GM23338 (cell line): ENCODE results near the gene CERT1. TPM values are rescaled to one million over a fixed set of nuclear protein-coding genes. Genes with fewer than 3 reads are reported as not detected.

Experiments
- ATAC-seq: fragments of 200-7000 bp; cut with Tn5 transposase; 3 replicates; pipeline ENCODE4 v1.9.1; 2020
- DNase-seq: peaks from one replicate; pipeline ENCODE4 v3.0.0-alpha.2; 2015; ENCODE audit warnings: low spot score
- H2AFZ ChIP-seq: fragments of 200-600 bp; sonication (generic); 2 replicates; pipeline ENCODE4 v1.8.0; 2016; ENCODE audit warnings: antibody characterized with exemption, mild to moderate bottlenecking, moderate library complexity
- H3F3A ChIP-seq: fragments of 200-600 bp; sonication (generic); replicated peaks from 2 replicates; pipeline ENCODE4 v1.8.0; 2017; ENCODE audit warnings: antibody characterized with exemption, mixed run types, low read depth
- H3K27ac ChIP-seq: fragments of 200-600 bp; sonication (generic); 2 replicates; pipeline ENCODE4 v1.6.1; 2016; ENCODE audit warnings: low read depth
- H3K27me3 ChIP-seq: fragments of 200-600 bp; sonication (generic); 2 replicates; pipeline ENCODE4 v1.8.0; 2016; ENCODE audit warnings: mild to moderate bottlenecking, mixed run types, moderate library complexity; ENCODE audit not compliant: insufficient read depth
- H3K36me3 ChIP-seq: fragments of 200-600 bp; sonication (generic); 2 replicates; pipeline ENCODE4 v1.8.0; 2016; ENCODE audit warnings: mild to moderate bottlenecking; ENCODE audit not compliant: insufficient read depth
- H3K4me1 ChIP-seq: fragments of 200-600 bp; sonication (generic); 2 replicates; pipeline ENCODE4 v1.8.0; 2016; ENCODE audit warnings: mild to moderate bottlenecking, moderate library complexity; ENCODE audit not compliant: insufficient read depth
- H3K4me2 ChIP-seq: fragments of 200-600 bp; sonication (generic); 2 replicates; pipeline ENCODE4 v1.7.1; 2017; ENCODE audit warnings: mixed run types
- H3K4me3 ChIP-seq: fragments of 200-600 bp; sonication (generic); 2 replicates; pipeline ENCODE4 v1.6.1; 2016; ENCODE audit warnings: mixed run types
- H3K79me2 ChIP-seq: fragments of 200-600 bp; sonication (generic); replicated peaks from 2 replicates; pipeline ENCODE4 v1.8.0; 2017; ENCODE audit warnings: mild to moderate bottlenecking; ENCODE audit not compliant: insufficient read depth
- H3K9me2 ChIP-seq: fragments of 200-600 bp; sonication (generic); 2 replicates; pipeline ENCODE4 v1.8.0; 2017; ENCODE audit not compliant: insufficient read depth
- H4K20me1 ChIP-seq: fragments of 200-600 bp; sonication (generic); replicated peaks from 2 replicates; pipeline ENCODE4 v1.8.0; 2017; ENCODE audit warnings: mild to moderate bottlenecking; ENCODE audit not compliant: insufficient read depth
- H3K27ac Mint-ChIP-seq: 2 replicates; pipeline ENCODE4 v1.8.0; 2020; ENCODE audit warnings: inconsistent platforms, mild to moderate bottlenecking, moderate library complexity, mixed read lengths
- H3K27me3 Mint-ChIP-seq: 3 replicates; pipeline ENCODE4 v1.8.0; 2022; ENCODE audit warnings: low read depth, mild to moderate bottlenecking, moderate library complexity, mixed read lengths, inconsistent platforms; ENCODE audit not compliant: insufficient read depth, poor library complexity
- H3K36me3 Mint-ChIP-seq: 3 replicates; pipeline ENCODE4 v1.8.0; 2021; ENCODE audit warnings: low read depth, mild to moderate bottlenecking, inconsistent platforms, moderate library complexity, mixed read lengths
- H3K4me1 Mint-ChIP-seq: 3 replicates; pipeline ENCODE4 v1.8.0; 2020; ENCODE audit warnings: mild to moderate bottlenecking, inconsistent platforms, mixed read lengths
- H3K4me3 Mint-ChIP-seq: 3 replicates; pipeline ENCODE4 v1.8.0; 2021; ENCODE audit warnings: moderate library complexity, mild to moderate bottlenecking, inconsistent platforms, mixed read lengths
- H3K9me3 Mint-ChIP-seq: 3 replicates; pipeline ENCODE4 v1.8.0; 2020; ENCODE audit warnings: moderate library complexity, mild to moderate bottlenecking, inconsistent platforms, mixed read lengths
- CREB1 ChIP-seq: fragments of 250-450 bp; sonication (Bioruptor Pico); IDR thresholded peaks from 2 replicates; pipeline ENCODE4 v1.5.0; 2020; ENCODE audit warnings: low read depth, mild to moderate bottlenecking, moderate library complexity
- CTCF ChIP-seq, 2 experiments: fragments of 200-600 bp in 1 of 2; sonication (generic) in 1 of 2; conservative IDR thresholded peaks; 2 replicates each; pipeline versions ENCODE4 v1.5.1 to v1.6.1; 2016 to 2017; ENCODE audit warnings: antibody characterized with exemption in 2 of 2, low read depth in 2 of 2, mild to moderate bottlenecking in 2 of 2, moderate library complexity in 1 of 2
- ETS1 ChIP-seq: IDR thresholded peaks from 2 replicates; pipeline ENCODE4 v1.6.1; 2016; ENCODE audit warnings: antibody characterized with exemption
- EZH2 ChIP-seq: fragments of 200-600 bp; sonication (generic); IDR thresholded peaks from one replicate; pipeline ENCODE4 v1.8.0; 2017; ENCODE audit warnings: antibody characterized with exemption, mild to moderate bottlenecking, low read depth; ENCODE audit not compliant: unreplicated experiment
- EZH2phosphoT487 ChIP-seq: fragments of 200-600 bp; sonication (generic); IDR thresholded peaks from one replicate; pipeline ENCODE4 v1.8.1; 2018; ENCODE audit warnings: antibody characterized with exemption; ENCODE audit not compliant: unreplicated experiment
- JUNB ChIP-seq: IDR thresholded peaks from one replicate; pipeline ENCODE4 v1.6.1; 2016; ENCODE audit warnings: antibody characterized with exemption; ENCODE audit not compliant: unreplicated experiment
- NANOG ChIP-seq: IDR thresholded peaks from 2 replicates; pipeline ENCODE4 v1.6.1; 2016; ENCODE audit warnings: antibody characterized with exemption, borderline replicate concordance
- POLR2AphosphoS5 ChIP-seq: IDR thresholded peaks from 2 replicates; pipeline ENCODE4 v1.6.1; 2016; ENCODE audit warnings: antibody characterized with exemption, low read depth
- REST ChIP-seq: IDR thresholded peaks from one replicate; pipeline ENCODE4 v1.6.1; 2018; ENCODE audit warnings: antibody characterized with exemption; ENCODE audit not compliant: unreplicated experiment
- ZNF114 ChIP-seq: fragments of 250-450 bp; sonication (Bioruptor Pico); IDR thresholded peaks from 2 replicates; pipeline ENCODE4 v1.5.0; 2020; ENCODE audit warnings: mild to moderate bottlenecking, moderate library complexity
- ZNF331 ChIP-seq: fragments of 250-450 bp; sonication (Bioruptor Pico); IDR thresholded peaks from 2 replicates; pipeline ENCODE4 v1.5.0; 2020; ENCODE audit warnings: low read depth, mild to moderate bottlenecking, moderate library complexity
- ZNF462 ChIP-seq: fragments of 250-450 bp; sonication (Bioruptor Pico); IDR thresholded peaks from 2 replicates; pipeline ENCODE4 v1.5.0; 2020; ENCODE audit warnings: mild to moderate bottlenecking, moderate library complexity
- polyA plus RNA-seq: library from polyadenylated mRNA; unstranded; fragments of >200 nt; fragmentation: Nextera tagmentation; extraction: Ambion mirVana; gene quantifications from 2 replicates; pipeline ENCODE4 v1.2.1, GENCODE V29; 2016
- total RNA-seq: library from RNA; depleted of rRNA; stranded (reverse); fragments of >200 nt; shearing (Covaris generic); gene quantifications from 2 replicates; pipeline ENCODE4 v1.2.3, GENCODE V29; 2014

Gene CERT1
- total and polyA plus RNA-seq, 2 experiments from 2014 or later: 36.5 to 40.7 TPM

GRCh38 chr5:75446068-75446467, 65.4 kb downstream of the CERT1 start (continued):
- no peak for TF ChIP-seq ZNF462 (CRISPR knock-in tag)
- TF ChIP-seq EZH2phosphoT487: no peak
- TF ChIP-seq NANOG: no peak
- TF ChIP-seq JUNB: no peak
- TF ChIP-seq CREB1 (CRISPR knock-in tag): no peak

GRCh38 chr5:75441560-75441959, 69.9 kb downstream of the CERT1 start:
- H3K27me3 Mint-ChIP-seq: no peaks in the 10 kb centered on the region
- Histone ChIP-seq H3K79me2 (0 out of 2 replicates have a peak, but pooled peaks cover 4% of the 10 kb centered on the region), H3K27me3 (no peaks in the 10 kb centered on the region), H3F3A (no peaks in the 10 kb centered on the region), H2AFZ (no peak overlapping the region), H4K20me1 (peaks cover 5% of the 10 kb centered on the region; the same call in 1 of the 2 replicates), H3K9me2 (no peaks in the 10 kb centered on the region), H3K4me2 (no peak overlapping the region), H3K27ac (no peak overlapping the region), H3K4me3 (no peak overlapping the region), H3K36me3 (no peaks in the 10 kb centered on the region), H3K4me1 (no peaks in the 10 kb centered on the region)
- H3K27ac Mint-ChIP-seq: no peak overlapping the region
- no peak for ATAC-seq
- peaks cover 12% of the 10 kb centered on the region for H3K9me3 Mint-ChIP-seq
- H3K4me3 Mint-ChIP-seq: no peak overlapping the region
- peaks cover 12% of the 10 kb centered on the region for H3K36me3 Mint-ChIP-seq
- DNase-seq: no peak
- no peaks in the 10 kb centered on the region; the same call in 2 of the 3 replicates for H3K4me1 Mint-ChIP-seq
- no peak for TF ChIP-seq ZNF114
- no peak for TF ChIP-seq NANOG
- no peak for TF ChIP-seq ETS1
- TF ChIP-seq CREB1 (CRISPR knock-in tag): no peak
- no peak for TF ChIP-seq ZNF331 (CRISPR knock-in tag)
- no peak for TF ChIP-seq EZH2phosphoT487
- no peak for TF ChIP-seq EZH2
- TF ChIP-seq CTCF (conservative IDR thresholded peaks at IDR 0.05; ENCODE audit: low read depth in 2 of 2): no peak
- TF ChIP-seq REST: no peak
- no peak for TF ChIP-seq POLR2AphosphoS5
